ENCODE results near the gene CEP83. TPM values are rescaled to one million over a fixed set of nuclear protein-coding genes. Genes with fewer than 3 reads are reported as not detected.
"Not testable (repeated sequence)": the region's sequence is repeated elsewhere in the genome, so short reads cannot be mapped to it uniquely, and the experiment has no call there.

CEP83 gene
- total RNA-seq, 8 experiments from 2014 or later, result 11.5 to 87.2 (median 25.9) TPM

DNA sequence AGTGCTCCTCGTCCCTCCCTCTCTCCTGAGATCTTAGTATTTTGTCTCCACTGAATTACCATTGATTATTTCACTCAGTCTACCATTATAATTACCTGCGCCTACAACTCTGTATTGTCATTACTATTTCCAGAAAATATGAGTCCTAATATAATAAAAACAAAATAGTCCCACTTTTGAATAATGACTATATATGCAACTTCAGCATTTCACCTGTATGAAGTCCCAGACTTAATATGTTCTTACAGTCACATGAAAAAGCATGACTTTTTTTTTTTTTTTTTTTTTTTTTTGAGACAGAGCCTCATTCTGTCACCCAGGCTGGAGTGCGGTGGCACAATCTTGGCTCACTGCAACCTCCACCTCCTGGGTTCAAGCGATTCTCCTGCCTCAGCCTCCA is 63.7 kb downstream of the CEP83 start:
- in situ Hi-C loops (cut with MboI; ENCODE audit: low pct_unique_long_range_greater_than_20kb in 2 of 9, low sequenced_read_pairs in 9 of 9, unreplicated experiment in 9 of 9); H3K4me1 ChIP-seq (replicated peaks in 1 of 2); H3K27ac ChIP-seq; ATAC-seq (replicated peaks in 6 of 8); H3K4me3 ChIP-seq: not testable (repeated sequence)
- WGBS, 10 experiments, result 88 to 100% (median 100%) methylated on average over 2 to 3 of the region's 4 CpGs

DNA sequence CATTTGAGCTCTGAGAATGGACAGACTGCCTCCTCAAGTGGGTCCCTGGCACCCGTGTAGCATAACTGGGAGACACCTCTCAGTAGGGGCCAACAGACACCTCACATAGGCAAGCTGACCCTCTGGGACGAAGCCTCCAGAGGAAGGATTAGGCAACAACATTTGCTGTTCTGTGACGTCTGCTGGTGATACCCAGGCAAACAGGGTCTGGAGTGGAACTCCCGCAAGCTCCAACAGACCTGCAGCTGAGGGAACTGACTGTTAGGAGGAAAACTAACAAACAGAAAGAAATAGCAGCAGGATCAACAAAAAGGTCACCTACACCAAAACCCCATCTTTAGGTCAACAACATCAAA is 69.6 kb downstream of the CEP83 start:
- Histone ChIP-seq H3K27ac (no peak overlapping the region), H3K4me1 (replicated peaks in 1 of 2) (no peaks in the 10 kb centered on the region), H3K4me3 (no peak overlapping the region)
- no peak for ATAC-seq (replicated peaks in 6 of 8)
- in situ Hi-C loops (cut with MboI; ENCODE audit: low pct_unique_long_range_greater_than_20kb in 2 of 9, low sequenced_read_pairs in 9 of 9, unreplicated experiment in 9 of 9), result no loop called here
- 70 to 100% (median 100%) methylated on average over 1 to 2 of the region's 4 CpGs; no CpG with 5 or more reads in 5 of the 10 experiments for WGBS, 10 experiments

DNA sequence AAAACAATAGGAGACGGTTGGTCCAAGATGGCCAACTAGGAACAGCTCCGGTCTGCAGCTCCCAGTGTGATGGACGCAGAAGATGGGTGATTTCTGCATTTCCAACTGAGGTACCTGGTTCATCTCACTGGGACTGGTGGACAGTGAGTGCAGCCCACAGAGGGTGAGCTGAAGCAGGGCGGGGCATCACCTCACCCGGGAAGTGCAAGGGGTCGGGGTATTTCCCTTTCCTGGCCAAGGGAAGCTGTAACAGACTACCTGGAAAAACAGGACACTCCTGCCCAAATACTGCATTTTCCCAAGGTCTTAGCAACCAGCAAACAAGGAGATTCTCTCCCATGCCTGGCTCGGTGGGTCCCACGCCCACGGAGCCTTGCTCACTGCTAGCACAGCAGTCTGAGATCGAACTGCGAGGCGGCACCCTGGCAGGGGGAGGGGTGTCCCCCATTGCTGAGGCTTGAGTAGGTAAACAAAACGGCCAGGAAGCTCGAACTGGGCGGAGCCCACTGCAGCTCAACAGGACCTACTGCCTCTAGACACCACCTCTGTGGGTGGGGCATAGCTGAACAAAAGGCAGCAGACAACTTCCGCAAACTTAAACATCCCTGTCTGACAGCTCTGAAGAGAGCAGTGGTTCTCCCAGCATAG is 70.1 kb downstream of the CEP83 start:
- in situ Hi-C loops (cut with MboI; ENCODE audit: low pct_unique_long_range_greater_than_20kb in 2 of 9, low sequenced_read_pairs in 9 of 9, unreplicated experiment in 9 of 9); H3K4me1 ChIP-seq (replicated peaks in 1 of 2); ATAC-seq (replicated peaks in 6 of 8); H3K4me3 ChIP-seq; H3K27ac ChIP-seq: not testable (repeated sequence)
- 33 to 96% (median 87%) methylated on average over 1 to 12 of the region's 16 CpGs; no CpG with 5 or more reads in 1 of the 10 experiments for WGBS, 10 experiments

DNA sequence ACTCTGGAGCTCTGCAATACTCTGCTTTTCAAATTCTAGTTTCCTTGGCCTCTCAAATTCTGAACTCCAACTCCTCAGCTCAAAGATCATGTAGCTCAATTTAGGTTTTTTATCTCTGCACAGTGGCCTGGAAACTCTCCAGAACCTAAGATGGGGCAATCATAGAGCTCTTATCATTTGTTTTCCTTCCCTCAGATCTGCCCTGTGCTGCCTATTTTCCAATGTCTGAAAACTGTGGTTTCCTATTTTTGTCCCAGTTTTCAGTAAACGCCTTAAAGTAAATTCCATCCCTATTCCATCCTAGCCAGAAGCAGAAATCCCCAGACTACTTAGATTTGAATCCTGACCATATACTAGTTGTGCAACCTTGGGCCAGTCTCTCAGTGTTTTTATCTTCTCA is 73.2 kb downstream of the CEP83 start:
- 100% methylated on average over 1 of the region's 1 CpG; no CpG with 5 or more reads in 4 of the 10 experiments for WGBS, 10 experiments
- no peak for ATAC-seq (replicated peaks in 6 of 8)
- in situ Hi-C loops (cut with MboI; ENCODE audit: low pct_unique_long_range_greater_than_20kb in 2 of 9, low sequenced_read_pairs in 9 of 9, unreplicated experiment in 9 of 9), result no loop called here
- no peak overlapping the region for H3K27ac ChIP-seq
- no peak overlapping the region for H3K4me3 ChIP-seq
- no peaks in the 10 kb centered on the region for H3K4me1 ChIP-seq (replicated peaks in 1 of 2)

DNA sequence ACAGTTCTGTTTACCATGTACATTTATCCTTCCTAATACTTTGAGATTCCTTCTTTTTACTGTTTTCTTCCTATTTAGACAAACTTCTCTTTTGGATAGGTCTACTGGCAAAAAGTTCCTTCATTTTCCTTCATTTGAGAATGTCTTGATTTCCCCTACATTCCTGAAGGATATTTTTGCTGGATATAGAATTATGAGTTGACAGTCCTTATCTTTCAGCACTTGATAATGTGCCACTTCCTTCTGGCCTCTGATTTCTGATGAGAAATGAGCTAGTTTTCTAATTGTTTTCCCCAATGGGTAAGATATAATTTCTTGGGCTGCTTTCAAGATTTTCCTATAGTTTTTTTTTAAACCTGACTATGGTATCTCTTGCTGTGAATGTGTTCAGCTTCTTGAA is 75.6 kb downstream of the CEP83 start:
- Histone ChIP-seq H3K4me1 (replicated peaks in 1 of 2) (no peaks in the 10 kb centered on the region), H3K4me3 (no peak overlapping the region), H3K27ac (no peak overlapping the region)
- ATAC-seq (replicated peaks in 6 of 8), result no peak
- in situ Hi-C loops (cut with MboI; ENCODE audit: low pct_unique_long_range_greater_than_20kb in 2 of 9, low sequenced_read_pairs in 9 of 9, unreplicated experiment in 9 of 9), result no loop called here

DNA sequence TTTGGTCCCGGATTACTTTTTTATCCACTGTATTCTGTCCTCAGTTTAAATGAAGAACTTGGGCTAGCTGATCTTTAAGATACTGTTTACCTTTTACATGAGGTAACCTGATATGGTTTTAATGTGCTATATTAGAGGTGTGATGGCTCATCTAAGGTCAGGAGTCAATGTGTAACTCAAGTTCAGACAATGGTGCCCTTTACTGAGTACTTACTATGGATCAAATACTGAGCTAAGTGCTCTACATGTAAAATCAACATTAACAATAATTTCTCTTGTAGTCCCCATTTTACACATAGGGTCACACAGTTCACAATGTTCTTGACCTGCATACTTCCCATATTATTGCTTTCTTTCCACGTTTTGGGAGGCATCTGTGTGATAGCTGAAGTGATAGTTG is 79.2 kb downstream of the CEP83 start:
- Histone ChIP-seq H3K4me1 (replicated peaks in 1 of 2) (no peaks in the 10 kb centered on the region), H3K4me3 (no peak overlapping the region), H3K27ac (no peak overlapping the region)
- in situ Hi-C loops (cut with MboI; ENCODE audit: low pct_unique_long_range_greater_than_20kb in 2 of 9, low sequenced_read_pairs in 9 of 9, unreplicated experiment in 9 of 9), result no loop called here
- no peak for ATAC-seq (replicated peaks in 6 of 8)
- 25 to 100% (median 89%) methylated on average over 1 to 2 of the region's 2 CpGs; no CpG with 5 or more reads in 1 of the 10 experiments for WGBS, 10 experiments

DNA sequence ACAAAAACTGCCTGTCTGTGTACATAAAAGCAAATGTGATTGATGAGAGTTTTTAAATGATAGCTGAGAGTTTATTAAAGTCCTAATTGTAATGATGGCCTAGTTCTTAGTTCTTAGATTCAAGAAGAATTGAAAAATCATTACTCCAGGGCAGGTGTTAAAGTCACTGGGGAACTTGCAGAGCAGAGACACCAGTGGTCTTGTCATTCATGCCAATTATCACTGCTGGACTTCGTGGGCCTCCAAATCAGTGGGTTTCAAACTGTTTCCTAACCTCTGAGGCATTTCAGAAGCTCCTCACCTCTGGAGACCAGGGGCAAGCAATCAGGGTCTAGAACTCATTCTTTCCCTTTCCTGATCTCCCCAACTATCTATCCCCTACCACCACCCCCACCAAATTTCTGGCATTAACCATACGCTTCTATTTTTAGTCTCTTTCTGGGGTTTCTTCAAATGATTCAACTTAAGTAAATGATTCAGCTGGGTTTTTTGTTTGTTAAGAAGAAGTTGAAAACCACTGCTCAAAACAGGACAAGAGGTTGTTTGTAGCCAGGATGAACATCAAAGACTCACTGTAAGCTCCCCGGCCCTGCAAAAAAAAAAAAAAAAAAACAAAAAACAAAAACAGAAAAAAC is 80.1 kb downstream of the CEP83 start:
- no peak overlapping the region for H3K27ac ChIP-seq
- no peak for ATAC-seq (replicated peaks in 6 of 8)
- in situ Hi-C loops (cut with MboI; ENCODE audit: low pct_unique_long_range_greater_than_20kb in 2 of 9, low sequenced_read_pairs in 9 of 9, unreplicated experiment in 9 of 9), result no loop called here
- 83 to 100% (median 98%) methylated on average over 1 to 3 of the region's 3 CpGs for WGBS, 10 experiments
- no peaks in the 10 kb centered on the region for H3K4me1 ChIP-seq (replicated peaks in 1 of 2)
- H3K4me3 ChIP-seq, result no peak overlapping the region

DNA sequence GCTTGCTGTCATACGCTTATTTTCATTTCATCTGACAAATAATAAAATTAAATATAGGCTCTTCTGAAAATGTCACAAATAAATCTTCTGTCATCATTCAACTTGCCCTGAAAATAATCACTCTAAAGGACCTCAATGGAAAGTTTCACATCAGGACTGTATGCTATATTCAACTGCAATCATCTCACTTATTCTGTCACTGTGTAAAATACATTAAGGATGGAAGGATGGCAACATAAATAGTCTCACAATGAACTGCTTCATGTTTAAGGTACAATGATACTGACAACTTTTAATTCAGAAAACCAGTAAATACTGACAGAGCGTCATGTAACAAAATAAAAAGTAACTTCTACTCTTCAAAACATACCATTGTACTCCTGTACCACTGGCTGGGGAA is 82.1 kb downstream of the CEP83 start:
- no peak overlapping the region for H3K27ac ChIP-seq
- H3K4me1 ChIP-seq (replicated peaks in 1 of 2), result no peaks in the 10 kb centered on the region
- in situ Hi-C loops (cut with MboI; ENCODE audit: low pct_unique_long_range_greater_than_20kb in 2 of 9, low sequenced_read_pairs in 9 of 9, unreplicated experiment in 9 of 9), result no loop called here
- H3K4me3 ChIP-seq, result no peak overlapping the region
- WGBS, 10 experiments, result 75 to 100% (median 91%) methylated on average over 1 to 2 of the region's 2 CpGs; no CpG with 5 or more reads in 1 of the 10 experiments
- no peak for ATAC-seq (replicated peaks in 6 of 8)

DNA sequence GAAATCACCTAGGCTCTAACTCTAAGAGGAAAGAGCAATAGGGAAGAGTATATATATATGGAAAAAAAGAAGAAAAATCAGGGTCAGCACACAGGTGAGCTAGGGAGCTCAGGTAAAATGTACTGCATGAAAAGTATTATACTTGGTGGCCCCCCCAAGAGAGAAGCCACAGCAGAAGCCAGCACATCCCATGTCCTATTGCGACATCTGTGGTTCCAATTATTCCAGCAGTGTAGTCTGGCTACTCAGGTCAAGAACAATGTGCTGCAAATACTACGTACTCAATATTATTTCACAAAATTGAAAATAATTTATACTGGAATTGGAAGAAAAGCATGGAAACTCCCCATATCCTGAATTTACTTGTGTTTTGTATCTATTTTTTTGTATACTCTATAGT is 85.5 kb downstream of the CEP83 start:
- in situ Hi-C loops (cut with MboI; ENCODE audit: low pct_unique_long_range_greater_than_20kb in 2 of 9, low sequenced_read_pairs in 9 of 9, unreplicated experiment in 9 of 9), result no loop called here
- no peak for ATAC-seq (replicated peaks in 6 of 8)
- 63 to 100% (median 100%) methylated on average over 1 to 2 of the region's 2 CpGs; no CpG with 5 or more reads in 2 of the 10 experiments for WGBS, 10 experiments
- Histone ChIP-seq H3K27ac (no peak overlapping the region), H3K4me3 (no peak overlapping the region), H3K4me1 (replicated peaks in 1 of 2) (peaks cover 0 to 3% of the 10 kb centered on the region in 2 donors)

DNA sequence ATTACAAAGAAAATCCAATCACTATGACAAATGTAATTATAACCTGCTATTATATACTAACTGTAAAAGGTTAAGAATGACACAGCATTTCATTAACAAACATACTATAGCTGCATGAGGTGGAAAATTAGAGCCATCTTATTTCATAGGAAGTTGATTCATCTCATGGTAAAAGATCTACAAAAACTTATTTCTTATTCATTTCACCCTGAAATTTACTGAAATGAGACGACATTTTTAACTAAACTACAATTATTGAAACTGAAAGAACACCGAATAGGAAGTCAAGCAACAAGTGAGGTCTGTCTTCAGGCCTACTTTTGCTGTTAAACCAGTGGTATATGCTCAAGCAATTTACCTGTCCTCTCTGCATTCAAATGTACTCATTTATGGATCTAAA is 87.2 kb downstream of the CEP83 start:
- Histone ChIP-seq H3K4me3 (no peak overlapping the region), H3K4me1 (replicated peaks in 1 of 2) (peaks cover 0 to 7% of the 10 kb centered on the region in 2 donors), H3K27ac (no peak overlapping the region)
- WGBS, 10 experiments, result 92 to 100% (median 100%) methylated on average over 1 to 2 of the region's 2 CpGs; no CpG with 5 or more reads in 2 of the 10 experiments
- in situ Hi-C loops (cut with MboI; ENCODE audit: low pct_unique_long_range_greater_than_20kb in 2 of 9, low sequenced_read_pairs in 9 of 9, unreplicated experiment in 9 of 9), result no loop called here
- ATAC-seq (replicated peaks in 6 of 8), result no peak

DNA sequence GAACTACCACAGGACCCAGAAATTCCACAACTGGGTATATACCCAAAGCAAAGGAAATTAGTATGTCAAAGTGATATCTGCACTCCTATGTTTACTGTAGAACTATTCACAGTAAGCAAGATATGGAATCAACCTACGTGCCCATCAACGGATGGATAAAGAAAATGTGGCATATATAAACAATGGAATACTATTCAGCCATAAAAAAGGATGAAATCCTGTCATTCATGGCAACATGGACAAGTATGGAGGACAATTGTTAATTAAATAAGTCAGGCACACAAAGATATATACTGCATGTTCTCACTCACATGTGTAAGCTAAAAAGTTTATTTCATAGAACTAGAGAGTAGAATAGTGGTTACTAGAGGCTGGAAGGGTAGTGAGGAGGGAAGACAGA is 97.0 kb downstream of the CEP83 start:
- Histone ChIP-seq H3K4me3 (no peak overlapping the region), H3K4me1 (replicated peaks in 1 of 2) (no peaks in the 10 kb centered on the region), H3K27ac (no peak overlapping the region)
- WGBS, 10 experiments, result 60 to 100% (median 97%) methylated on average over 1 to 2 of the region's 2 CpGs; no CpG with 5 or more reads in 2 of the 10 experiments
- ATAC-seq (replicated peaks in 6 of 8), result no peak
- in situ Hi-C loops (cut with MboI; ENCODE audit: low pct_unique_long_range_greater_than_20kb in 2 of 9, low sequenced_read_pairs in 9 of 9, unreplicated experiment in 9 of 9), result no loop called here

DNA sequence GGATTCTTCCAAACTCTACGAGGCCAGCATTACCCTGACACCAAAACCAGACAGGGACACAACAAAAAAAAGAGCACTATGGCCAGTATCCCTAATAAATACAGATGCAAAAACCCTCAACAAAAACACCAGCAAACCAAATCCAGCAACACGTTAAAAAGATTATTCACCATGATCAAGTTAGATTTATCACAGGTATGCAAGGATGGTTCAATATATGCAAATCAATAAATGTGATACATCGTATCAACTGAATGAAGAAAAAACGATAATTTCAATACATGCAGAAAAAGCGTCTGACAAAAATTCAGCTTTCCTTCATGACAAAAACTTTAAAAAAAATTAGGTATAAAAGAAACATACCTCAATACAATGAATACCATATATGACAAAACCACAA is 99.9 kb downstream of the CEP83 start:
- ATAC-seq (replicated peaks in 6 of 8), result no peak
- no peaks in the 10 kb centered on the region for H3K4me1 ChIP-seq (replicated peaks in 1 of 2)
- WGBS, 10 experiments, result 89 to 100% (median 97%) methylated on average over 4 to 5 of the region's 5 CpGs
- in situ Hi-C loops (cut with MboI; ENCODE audit: low pct_unique_long_range_greater_than_20kb in 2 of 9, low sequenced_read_pairs in 9 of 9, unreplicated experiment in 9 of 9), result no loop called here
- H3K27ac ChIP-seq, result no peak overlapping the region
- no peak overlapping the region for H3K4me3 ChIP-seq

DNA sequence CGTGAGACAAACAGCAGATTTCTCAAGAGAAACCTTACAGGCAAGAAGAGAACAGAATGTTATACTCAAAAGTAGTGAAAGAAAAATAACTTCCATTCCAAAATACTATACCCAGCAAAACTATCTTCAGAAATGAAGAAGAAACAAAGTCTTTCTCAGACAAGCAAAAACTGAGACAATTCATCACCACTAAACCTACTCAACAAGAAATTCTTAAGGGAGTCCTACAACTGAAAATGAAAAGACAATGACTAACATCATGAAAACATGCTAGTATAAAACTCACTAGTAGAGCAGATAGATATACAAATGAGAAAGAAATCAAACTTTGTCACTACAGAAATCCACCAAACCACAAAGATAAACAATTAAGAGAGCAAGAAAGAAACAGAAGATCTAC is 106.5 kb downstream of the CEP83 start:
- Histone ChIP-seq H3K4me3 (no peak overlapping the region), H3K27ac (no peak overlapping the region), H3K4me1 (replicated peaks in 1 of 2) (no peaks in the 10 kb centered on the region)
- in situ Hi-C loops (cut with MboI; ENCODE audit: low pct_unique_long_range_greater_than_20kb in 2 of 9, low sequenced_read_pairs in 9 of 9, unreplicated experiment in 9 of 9), result no loop called here
- no peak for ATAC-seq (replicated peaks in 6 of 8)
- WGBS, 10 experiments, result 80 to 100% (median 100%) methylated on average over 1 of the region's 1 CpG; no CpG with 5 or more reads in 1 of the 10 experiments

DNA sequence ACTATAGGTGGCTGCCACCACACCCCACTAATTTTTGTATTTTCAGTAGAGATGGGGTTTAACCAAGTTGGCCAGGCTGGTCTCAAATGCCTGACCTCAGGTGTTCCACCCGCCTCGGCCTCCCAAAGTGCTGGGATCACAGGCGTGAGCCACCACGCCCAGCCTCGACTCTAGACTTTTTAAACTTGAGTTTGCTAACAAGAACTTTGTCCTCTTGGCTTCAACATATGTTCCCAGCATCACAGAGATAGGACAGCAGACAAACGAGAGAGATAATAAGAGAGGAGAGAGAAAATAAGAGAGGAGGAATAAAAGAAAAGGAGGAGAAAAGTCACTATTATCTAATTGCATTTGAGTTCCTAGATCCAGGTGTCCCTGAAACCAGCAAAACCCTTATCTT is 119.1 kb downstream of the CEP83 start:
- Histone ChIP-seq H3K4me3 (no peak overlapping the region), H3K4me1 (replicated peaks in 1 of 2) (no peaks in the 10 kb centered on the region), H3K27ac (no peak overlapping the region)
- in situ Hi-C loops (cut with MboI; ENCODE audit: low pct_unique_long_range_greater_than_20kb in 2 of 9, low sequenced_read_pairs in 9 of 9, unreplicated experiment in 9 of 9), result no loop called here
- no peak for ATAC-seq (replicated peaks in 6 of 8)
- 83 to 100% (median 100%) methylated on average over 1 to 5 of the region's 6 CpGs; no CpG with 5 or more reads in 4 of the 10 experiments for WGBS, 10 experiments

Measured in motor neuron (in vitro differentiated cells).